HEK293T (cell line): ENCODE measurements around the gene PRAF2.

Experiments used
- CTCF ChIA-PET: fragments of 350-600 bp; formaldehyde crosslinking; extraction: SDS; loops from one replicate; lab custom pipeline; 2021; ENCODE audit warnings: antibody characterized with exemption, inconsistent platforms; lab: Yijun Ruan, JAX
- POLR2A ChIA-PET: fragments of 350-600 bp; formaldehyde crosslinking; extraction: SDS; loops from one replicate; lab custom pipeline; 2020; ENCODE audit warnings: antibody characterized with exemption, inconsistent platforms; lab: Yijun Ruan, JAX
- DNase-seq: peaks from one replicate; pipeline ENCODE4 v3.0.0; 2012; ENCODE audit warnings: mixed read lengths; ENCODE audit errors: extremely low spot score
- ARNT ChIP-seq: fragments of 450-650 bp; IDR thresholded peaks from 2 replicates; pipeline ENCODE4 v1.6.1; 2017; ENCODE audit warnings: mild to moderate bottlenecking
- BHLHE40 ChIP-seq: fragments of 450-650 bp; IDR thresholded peaks from 2 replicates; pipeline ENCODE4 v1.6.1; 2016; ENCODE audit warnings: mild to moderate bottlenecking, moderate library complexity, borderline replicate concordance
- CTBP1 ChIP-seq: fragments of 450-650 bp; IDR thresholded peaks from 2 replicates; pipeline ENCODE4 v1.6.1; 2016; ENCODE audit warnings: borderline replicate concordance
- ELF4 ChIP-seq: fragments of 450-650 bp; IDR thresholded peaks from 2 replicates; pipeline ENCODE4 v1.6.1; 2017; ENCODE audit warnings: antibody characterized with exemption
- FOXA1 ChIP-seq: fragments of 450-650 bp; IDR thresholded peaks from 2 replicates; pipeline ENCODE4 v1.6.1; 2016; ENCODE audit warnings: mild to moderate bottlenecking
- FOXK2 ChIP-seq: fragments of 450-650 bp; IDR thresholded peaks from 2 replicates; pipeline ENCODE4 v1.6.1; 2016; ENCODE audit warnings: mild to moderate bottlenecking
- FOXM1 ChIP-seq: fragments of 450-650 bp; IDR thresholded peaks from 2 replicates; pipeline ENCODE4 v1.6.1; 2017; ENCODE audit warnings: mild to moderate bottlenecking, borderline replicate concordance
- HDGF ChIP-seq: fragments of 450-650 bp; IDR thresholded peaks from 2 replicates; pipeline ENCODE4 v1.6.1; 2017; ENCODE audit warnings: antibody characterized with exemption, borderline replicate concordance
- L3MBTL2 ChIP-seq: fragments of 450-650 bp; conservative IDR thresholded peaks from 2 replicates; pipeline ENCODE4 v1.6.1; 2016; ENCODE audit warnings: mild to moderate bottlenecking
- LEF1 ChIP-seq: fragments of 450-650 bp; IDR thresholded peaks from 2 replicates; pipeline ENCODE4 v1.6.1; 2017; ENCODE audit warnings: mild to moderate bottlenecking, borderline replicate concordance
- NFRKB ChIP-seq: fragments of 450-650 bp; IDR thresholded peaks from 2 replicates; pipeline ENCODE4 v1.6.1; 2016; ENCODE audit warnings: mild to moderate bottlenecking, moderate library complexity
- SP1 ChIP-seq: fragments of 450-650 bp; IDR thresholded peaks from 2 replicates; pipeline ENCODE4 v1.6.1; 2017
- SUZ12 ChIP-seq: fragments of 450-650 bp; IDR thresholded peaks from 2 replicates; pipeline ENCODE4 v1.6.1; 2016; ENCODE audit warnings: mild to moderate bottlenecking
- TARDBP ChIP-seq: fragments of 450-650 bp; IDR thresholded peaks from 2 replicates; pipeline ENCODE4 v1.6.1; 2016
- ZNF384 ChIP-seq: fragments of 450-650 bp; IDR thresholded peaks from 2 replicates; pipeline ENCODE4 v1.6.1; 2016
- TF ChIP-seq, protein P1 (sequence below): fragments of 450-650 bp; IDR thresholded peaks from 2 replicates; pipeline ENCODE4 v1.6.1; 2016

The PRAF2 gene

DNA sequence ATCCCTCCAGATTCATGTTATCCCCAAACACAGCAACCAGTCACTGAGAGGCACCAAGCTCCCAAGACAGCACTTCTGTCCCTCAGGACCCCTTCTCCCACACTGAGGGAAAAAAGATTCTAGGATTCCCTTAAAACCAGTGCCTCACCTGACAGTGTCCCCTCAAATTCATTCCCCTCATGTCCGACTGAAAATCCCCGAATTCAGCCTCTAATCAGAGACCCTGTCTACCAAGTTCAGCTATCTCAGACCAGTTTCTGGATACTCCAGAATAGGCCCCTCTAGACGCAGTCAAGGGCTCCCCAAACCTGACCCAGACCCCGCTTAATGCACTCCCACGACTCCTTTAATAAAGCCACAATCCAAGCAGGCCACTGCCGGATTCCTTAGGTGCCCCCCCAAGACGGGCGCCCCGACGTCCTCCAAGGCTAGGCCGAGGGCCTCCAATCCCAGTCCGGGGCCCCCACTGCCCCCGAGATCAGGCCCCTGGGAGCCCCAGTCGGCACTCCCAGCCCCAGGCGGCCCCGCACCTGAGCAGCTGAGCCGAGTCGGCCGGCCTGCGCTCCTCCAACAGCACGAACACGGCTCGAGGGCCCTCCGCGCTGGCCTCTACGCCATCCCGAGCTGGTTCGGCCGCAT, 31.1 kb downstream of the PRAF2 start:
- peak; percentile 28 for DNase-seq
- ChIA-PET CTCF (interaction anchor here (0.6 to 0.7 kb wide), 2 partner anchors 70 to 412 kb away, joined by 3 to 5 read pairs; partner anchors contain the start of gene KCND1), POLR2A (interaction anchor here (0.6 to 3.7 kb wide), 10 partner anchors 10 to 305 kb away, joined by 3 to 19 read pairs (median 4); partner anchors contain the start of genes GRIPAP1, OTUD5, PQBP1 and TIMM17B)
- TF ChIP-seq FOXA1 = no peak

DNA sequence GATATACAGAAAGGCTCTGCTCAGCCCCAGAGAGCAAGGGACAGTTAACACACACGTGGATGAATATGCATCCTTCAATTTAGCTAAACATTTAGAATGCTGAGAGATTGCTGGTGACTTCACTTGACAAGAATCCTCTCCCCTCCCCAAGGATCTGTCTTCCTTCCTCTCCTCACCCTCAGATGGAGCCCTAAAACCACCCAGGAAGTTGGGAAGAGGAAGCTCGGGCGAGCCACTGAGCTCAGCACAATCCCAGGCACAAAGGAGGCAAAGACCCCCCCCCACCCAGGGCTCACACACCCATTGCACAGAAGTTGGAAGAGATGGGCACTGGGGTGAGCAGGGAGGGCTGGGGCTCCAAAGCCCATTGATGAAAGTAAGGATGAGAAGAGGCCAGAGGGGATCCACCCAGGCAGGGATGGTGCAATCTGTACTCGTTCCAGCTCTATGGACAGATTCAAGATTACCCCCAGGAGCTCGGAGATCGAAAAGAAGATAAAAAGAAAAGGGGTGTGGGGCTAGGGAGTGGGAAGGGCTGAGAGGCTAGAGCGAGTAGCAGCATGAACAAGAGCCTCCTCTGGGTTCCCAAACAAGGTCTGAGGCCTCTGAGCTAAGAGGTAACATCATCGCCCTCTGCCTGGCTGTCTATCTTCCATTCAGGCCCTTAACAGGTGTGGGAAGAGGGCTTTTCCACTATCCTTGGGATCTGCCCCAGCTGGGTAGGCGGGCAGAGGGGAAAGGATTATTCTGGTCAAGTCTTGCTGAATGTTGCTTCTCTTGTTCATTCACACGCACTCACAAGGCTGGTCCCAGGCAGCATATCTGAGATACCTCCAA, 31.8 kb downstream of the PRAF2 start:
- POLR2A ChIA-PET = interaction anchor here (0.6 to 3.7 kb wide), 12 partner anchors 11 to 305 kb away, joined by 3 to 19 read pairs (median 4); partner anchors contain the start of genes GRIPAP1, OTUD5, PQBP1 and TIMM17B
- no peak for DNase-seq
- TF ChIP-seq FOXM1 (no peak), BHLHE40 (no peak), ELF4 (no peak), L3MBTL2 (no peak), ZNF384 (no peak), ARNT (no peak), NFRKB (no peak)
- CTCF ChIA-PET = interaction anchor here (0.6 to 0.7 kb wide), 4 partner anchors 65 to 411 kb away, joined by 3 to 5 read pairs (median 3); partner anchors contain the start of gene KCND1

DNA sequence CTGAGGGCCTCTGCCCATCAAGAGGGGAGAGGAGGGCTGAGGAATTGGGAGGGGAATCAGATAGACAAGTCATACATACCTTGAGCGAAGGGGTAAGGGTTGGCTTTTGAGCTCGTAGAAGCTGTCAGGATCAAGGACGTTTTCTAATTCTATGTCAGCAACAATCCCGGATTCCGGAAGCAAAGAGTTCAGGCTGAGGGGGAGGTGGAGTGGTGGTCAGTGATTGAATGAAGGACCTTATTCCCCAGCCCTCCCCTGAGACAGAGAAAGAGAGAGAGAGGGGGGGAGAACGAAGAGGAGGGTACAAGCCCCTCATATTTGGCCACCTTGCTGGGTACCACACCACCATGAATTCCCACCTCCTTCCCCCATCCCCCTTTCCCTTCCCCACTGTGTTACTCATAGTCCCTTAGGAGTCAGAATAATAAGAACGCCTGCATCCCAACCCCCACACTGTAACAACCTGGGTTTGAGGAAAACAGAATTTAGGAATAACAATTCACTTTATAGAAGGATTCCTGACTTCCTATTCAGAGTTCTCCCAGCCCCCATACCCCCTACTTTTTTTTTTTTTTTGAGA, 33.3 kb downstream of the PRAF2 start:
- TF ChIP-seq L3MBTL2 (no peak), BHLHE40 (no peak), ZNF384 (no peak), NFRKB (no peak), SP1 (no peak), ELF4 (no peak), CTBP1 (no peak), HDGF (no peak), FOXM1 (no peak), SUZ12 (no peak), FOXA1 (no peak), LEF1 (no peak), ARNT (no peak), TARDBP (no peak), FOXK2 (no peak)
- TF ChIP-seq, protein P1, sequence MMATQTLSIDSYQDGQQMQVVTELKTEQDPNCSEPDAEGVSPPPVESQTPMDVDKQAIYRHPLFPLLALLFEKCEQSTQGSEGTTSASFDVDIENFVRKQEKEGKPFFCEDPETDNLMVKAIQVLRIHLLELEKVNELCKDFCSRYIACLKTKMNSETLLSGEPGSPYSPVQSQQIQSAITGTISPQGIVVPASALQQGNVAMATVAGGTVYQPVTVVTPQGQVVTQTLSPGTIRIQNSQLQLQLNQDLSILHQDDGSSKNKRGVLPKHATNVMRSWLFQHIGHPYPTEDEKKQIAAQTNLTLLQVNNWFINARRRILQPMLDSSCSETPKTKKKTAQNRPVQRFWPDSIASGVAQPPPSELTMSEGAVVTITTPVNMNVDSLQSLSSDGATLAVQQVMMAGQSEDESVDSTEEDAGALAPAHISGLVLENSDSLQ = no peak
- ChIA-PET POLR2A (interaction anchor here (1.5 to 1.6 kb wide), 2 partner anchors 38 to 82 kb away, joined by 4 to 5 read pairs; partner anchors contain the start of gene GRIPAP1), CTCF (interaction anchor here (0.6 kb wide), 1 partner anchor 29 kb away, joined by 9 read pairs; no protein-coding TSS in a partner anchor)
- DNase-seq = no peak

DNA sequence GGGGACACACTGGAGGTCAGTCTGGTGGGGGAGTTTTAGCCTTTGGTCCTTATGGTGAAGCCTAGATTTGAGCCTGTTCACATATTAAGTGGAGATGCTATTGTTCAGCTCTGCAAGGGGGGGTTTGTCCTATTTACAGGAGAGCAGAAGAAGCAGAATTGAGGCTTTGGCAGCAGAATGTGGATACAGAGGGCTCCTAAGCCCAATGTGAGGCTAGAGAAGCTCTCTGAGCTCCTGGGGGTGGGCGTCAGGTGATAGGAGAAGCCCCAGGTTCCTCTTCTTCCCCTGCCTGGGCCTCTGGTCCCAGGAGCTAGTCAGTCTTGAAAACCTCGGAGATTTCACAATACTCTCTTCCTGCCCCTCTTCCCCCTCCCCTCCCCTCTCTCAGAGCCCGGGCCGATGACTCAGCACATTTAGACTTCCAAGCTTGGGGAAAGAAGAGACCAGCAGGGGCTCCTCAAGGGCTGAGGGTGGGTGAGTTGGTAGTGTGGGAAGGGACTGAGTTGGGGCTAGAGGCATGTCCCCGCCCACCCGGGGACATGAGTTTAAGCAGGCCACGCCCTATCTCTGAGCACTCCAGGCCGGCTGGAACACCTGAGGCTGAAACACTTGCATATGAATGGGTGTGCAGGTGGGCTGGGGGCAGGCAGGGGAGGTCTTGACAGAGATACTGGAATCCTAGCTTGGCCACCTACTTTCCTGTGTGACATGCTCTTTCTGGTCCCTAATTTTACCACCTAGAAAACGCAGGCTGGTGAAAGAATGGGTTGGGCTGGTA, 34.0 kb downstream of the PRAF2 start:
- POLR2A ChIA-PET = interaction anchor here (1.5 to 1.6 kb wide), 2 partner anchors 38 to 81 kb away, joined by 4 to 5 read pairs; partner anchors contain the start of gene GRIPAP1
- CTCF ChIA-PET = interaction anchor here (0.6 kb wide), 1 partner anchor 28 kb away, joined by 9 read pairs; no protein-coding TSS in a partner anchor
- peak; percentile 59 for DNase-seq
- TF ChIP-seq, protein P1 = no peak
- TF ChIP-seq ARNT (no peak), TARDBP (no peak), FOXA1 (no peak), BHLHE40 (no peak), CTBP1 (no peak), FOXK2 (no peak), ELF4 (no peak), SUZ12 (no peak), FOXM1 (no peak), NFRKB (no peak), ZNF384 (no peak), LEF1 (no peak), HDGF (no peak)

DNA sequence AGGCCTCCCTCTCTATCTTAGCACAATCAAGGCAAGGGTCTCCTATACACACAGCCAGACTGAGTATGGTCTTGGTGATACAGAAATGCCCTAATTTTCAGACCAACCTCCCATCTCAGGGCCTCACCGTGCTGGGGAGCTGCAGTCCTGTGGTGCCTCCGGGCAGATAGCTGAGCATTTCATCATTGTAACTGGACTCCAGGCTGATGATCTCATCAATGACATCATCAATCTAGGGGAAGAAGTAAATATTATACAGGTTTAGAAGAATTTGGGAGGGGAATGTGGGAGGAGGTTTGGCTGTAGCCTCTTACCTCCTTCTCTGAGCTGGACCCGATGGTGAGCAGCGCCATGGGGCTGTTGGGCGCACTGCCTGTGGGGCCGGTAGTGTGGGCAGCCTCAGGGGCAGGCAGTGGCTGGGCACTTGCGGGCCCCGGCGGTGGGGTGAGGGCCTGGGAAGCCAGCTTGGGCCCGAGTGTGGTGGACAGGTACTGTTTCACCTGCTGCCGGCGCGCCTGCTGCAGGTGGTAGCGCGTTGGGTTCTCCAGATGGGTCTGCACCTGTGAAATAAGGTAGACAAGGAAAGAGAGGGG, 35.8 kb downstream of the PRAF2 start:
- CTCF ChIA-PET = no interaction called here
- POLR2A ChIA-PET = interaction anchor here (0.9 to 1.2 kb wide), 2 partner anchors 9 to 301 kb away, joined by 3 read pairs; no protein-coding TSS in a partner anchor
- DNase-seq = no peak
- TF ChIP-seq ZNF384 (no peak), HDGF (no peak), FOXA1 (no peak), ELF4 (no peak), SUZ12 (no peak), SP1 (no peak), LEF1 (no peak), NFRKB (no peak)
